ENCODE results near the gene FAM13A. TPM values are rescaled to one million over a fixed set of nuclear protein-coding genes. Genes with fewer than 3 reads are reported as not detected.

Gene FAM13A
- total RNA-seq: 32.2 TPM

- TF ChIP-seq POLR2AphosphoS5 (IDR thresholded peaks at IDR 0.05; ENCODE audit: insufficient read depth in 1 of 2, low read depth in 1 of 2) (peak in 1 of 2 donors; percentile 91), CTCF (IDR thresholded peaks at IDR 0.05) (no peak), POLR2A (IDR thresholded peaks at IDR 0.05) (no peak)
- H3K4me1 ChIP-seq: peaks cover 29% of the 10 kb centered on the region
- H3K4me3 ChIP-seq: peak within 1 kb of the TSS; percentile 42 to 47
- H3K27me3 ChIP-seq: no peaks in the 10 kb centered on the region
- no peaks in the 10 kb centered on the region for H3K36me3 ChIP-seq
- intact Hi-C loops (cut with DNase I): no loop called here
- H3K27ac ChIP-seq: peak within 1 kb of the TSS; percentile 76
- DNase-seq (ENCODE audit: extremely low spot score in 2 of 2): peak in 1 of 2 donors; percentile 94
- no peaks in the 10 kb centered on the region for H3K9me3 ChIP-seq
Observed at GRCh38 chr4:89056953-89057398, at the start of gene FAM13A. Gene FAM13A (minus strand): TSS chr4:89057185. CDS start chr4:89056964, 221 bp downstream.

- intact Hi-C loops (cut with DNase I): no loop called here
Observed at GRCh38 chr4:89105726-89106125, 48.7 kb upstream of the FAM13A start.

GRCh38 chr4:89101256-89102161, 44.5 kb upstream of the FAM13A start:
- H3K4me3 ChIP-seq: no peak overlapping the region
- no peak overlapping the region for H3K27ac ChIP-seq
- H3K4me1 ChIP-seq: no peaks in the 10 kb centered on the region
- intact Hi-C loops (cut with DNase I): no loop called here
- H3K9me3 ChIP-seq: no peaks in the 10 kb centered on the region
- H3K27me3 ChIP-seq: no peaks in the 10 kb centered on the region
- DNase-seq (ENCODE audit: extremely low spot score in 2 of 2): no peak
- H3K36me3 ChIP-seq: no peaks in the 10 kb centered on the region
- TF ChIP-seq POLR2AphosphoS5 (IDR thresholded peaks at IDR 0.05; ENCODE audit: insufficient read depth in 1 of 2, low read depth in 1 of 2) (no peak), CTCF (IDR thresholded peaks at IDR 0.05) (no peak), POLR2A (IDR thresholded peaks at IDR 0.05) (no peak)

More at GRCh38 chr4:89105726-89106125, 48.7 kb upstream of the FAM13A start:
- H3K27ac ChIP-seq: no peak overlapping the region
- no peaks in the 10 kb centered on the region for H3K27me3 ChIP-seq
- no peaks in the 10 kb centered on the region for H3K36me3 ChIP-seq
- H3K4me3 ChIP-seq: no peak overlapping the region
- no peaks in the 10 kb centered on the region for H3K9me3 ChIP-seq
- peaks cover 7% of the 10 kb centered on the region for H3K4me1 ChIP-seq
- no peak for DNase-seq (ENCODE audit: extremely low spot score in 2 of 2)
- no peak for TF ChIP-seq POLR2A (IDR thresholded peaks at IDR 0.05)
- TF ChIP-seq POLR2AphosphoS5 (IDR thresholded peaks at IDR 0.05; ENCODE audit: insufficient read depth in 1 of 2, low read depth in 1 of 2): no peak
- TF ChIP-seq CTCF (IDR thresholded peaks at IDR 0.05): no peak

GRCh38 chr4:89100853-89101252, 43.9 kb upstream of the FAM13A start:
- Histone ChIP-seq H3K36me3 (no peaks in the 10 kb centered on the region), H3K27ac (no peak overlapping the region), H3K4me3 (no peak overlapping the region), H3K4me1 (no peaks in the 10 kb centered on the region), H3K27me3 (no peaks in the 10 kb centered on the region), H3K9me3 (no peaks in the 10 kb centered on the region)
- DNase-seq (ENCODE audit: extremely low spot score in 2 of 2): no peak
- intact Hi-C loops (cut with DNase I): no loop called here
- TF ChIP-seq POLR2A (IDR thresholded peaks at IDR 0.05) (no peak), CTCF (IDR thresholded peaks at IDR 0.05) (no peak), POLR2AphosphoS5 (IDR thresholded peaks at IDR 0.05; ENCODE audit: insufficient read depth in 1 of 2, low read depth in 1 of 2) (no peak)

- intact Hi-C loops (cut with DNase I): no loop called here
- Histone ChIP-seq H3K4me3 (no peak overlapping the region), H3K27me3 (no peaks in the 10 kb centered on the region), H3K36me3 (no peaks in the 10 kb centered on the region), H3K4me1 (no peaks in the 10 kb centered on the region), H3K27ac (no peak overlapping the region), H3K9me3 (no peaks in the 10 kb centered on the region)
- no peak for DNase-seq (ENCODE audit: extremely low spot score in 2 of 2)
- TF ChIP-seq POLR2AphosphoS5 (IDR thresholded peaks at IDR 0.05; ENCODE audit: insufficient read depth in 1 of 2, low read depth in 1 of 2) (no peak), POLR2A (IDR thresholded peaks at IDR 0.05) (no peak), CTCF (IDR thresholded peaks at IDR 0.05) (no peak)
Observed at GRCh38 chr4:89099471-89099870, 42.5 kb upstream of the FAM13A start.

All from vagina (tissue), 2 donors.